ENCODE measurements around the gene CKAP5.
"Not testable (repeated sequence)": the region's sequence is repeated elsewhere in the genome, so short reads cannot be mapped to it uniquely, and the experiment has no call there.

The CKAP5 gene

DNA sequence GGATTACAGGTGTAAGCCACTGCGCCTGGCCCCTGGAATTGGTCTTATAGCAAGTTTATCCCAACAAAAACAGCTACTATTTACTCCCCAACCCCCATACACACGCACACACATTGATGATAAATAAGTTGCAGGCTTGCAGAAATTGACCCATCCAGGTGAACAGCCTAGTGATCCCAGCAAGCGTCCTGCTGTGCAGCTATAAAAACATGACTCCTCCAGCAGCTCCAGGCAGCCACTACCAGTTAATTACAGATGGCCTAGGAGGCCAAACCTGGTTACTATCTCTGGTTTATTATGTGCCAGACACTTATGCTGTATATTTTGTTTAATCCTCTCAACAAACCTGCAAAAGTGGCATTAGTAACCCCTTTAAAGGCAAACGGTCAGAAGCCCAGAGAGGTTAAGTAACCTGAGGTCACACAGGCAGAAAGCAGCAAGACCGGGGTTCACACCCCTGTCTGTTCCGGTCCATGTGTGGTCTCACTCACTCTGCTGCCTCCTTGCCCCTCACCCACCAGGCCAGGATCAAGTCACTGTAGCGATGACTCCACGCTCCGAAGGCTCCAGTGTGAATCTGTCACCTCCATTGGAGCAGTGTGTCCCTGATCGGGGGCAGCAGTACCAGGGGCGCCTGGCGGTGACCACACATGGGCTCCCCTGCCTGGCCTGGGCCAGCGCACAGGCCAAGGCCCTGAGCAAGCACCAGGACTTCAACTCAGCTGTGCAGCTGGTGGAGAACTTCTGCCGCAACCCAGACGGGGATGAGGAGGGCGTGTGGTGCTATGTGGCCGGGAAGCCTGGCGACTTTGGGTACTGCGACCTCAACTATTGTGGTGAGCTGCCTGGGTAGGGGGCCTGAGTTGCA lies 120.5 kb downstream of the CKAP5 start:
- DNase-seq: no peak

GRCh38 chr11:46724088-46724487 lies 122.0 kb downstream of the CKAP5 start:
- no peak for DNase-seq

GRCh38 chr11:46723359-46723680 lies 122.8 kb downstream of the CKAP5 start:
- DNase-seq: no peak

GRCh38 chr11:46722566-46723358 lies 123.3 kb downstream of the CKAP5 start:
- DNase-seq: no peak

GRCh38 chr11:46721286-46721685 lies 124.8 kb downstream of the CKAP5 start:
- DNase-seq: no peak

GRCh38 chr11:46719543-46720218 lies 126.4 kb downstream of the CKAP5 start:
- DNase-seq: no peak

- no peak for DNase-seq
These were observed 127.0 kb downstream of the CKAP5 start, which contains the start of gene F2 for GRCh38 chr11:46719048-46719542. F2 (plus strand) TSS chr11:46719213; CDS start chr11:46719236, 23 bp downstream.

GRCh38 chr11:46718155-46719019 lies 127.7 kb downstream of the CKAP5 start:
- DNase-seq: no peak

DNA sequence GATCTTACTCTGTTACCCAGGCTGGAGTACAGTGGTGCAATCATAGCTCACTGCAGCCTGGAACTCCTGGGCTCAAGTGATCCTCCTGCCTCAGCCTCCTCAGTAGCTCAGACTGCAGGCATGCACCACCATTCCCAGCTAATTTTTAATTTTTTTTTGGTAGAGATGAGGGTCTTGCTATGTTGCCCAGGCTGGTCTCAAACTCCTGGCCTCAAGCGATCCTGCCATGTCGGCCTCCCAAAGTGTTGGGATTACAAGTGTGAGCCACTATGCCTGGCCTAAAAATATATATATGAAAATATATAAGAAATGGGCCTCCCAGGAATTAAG lies 128.3 kb downstream of the CKAP5 start:
- DNase-seq: not testable (repeated sequence)

- DNase-seq: no peak
These were observed 133.1 kb downstream of the CKAP5 start for GRCh38 chr11:46712874-46713576.

DNA sequence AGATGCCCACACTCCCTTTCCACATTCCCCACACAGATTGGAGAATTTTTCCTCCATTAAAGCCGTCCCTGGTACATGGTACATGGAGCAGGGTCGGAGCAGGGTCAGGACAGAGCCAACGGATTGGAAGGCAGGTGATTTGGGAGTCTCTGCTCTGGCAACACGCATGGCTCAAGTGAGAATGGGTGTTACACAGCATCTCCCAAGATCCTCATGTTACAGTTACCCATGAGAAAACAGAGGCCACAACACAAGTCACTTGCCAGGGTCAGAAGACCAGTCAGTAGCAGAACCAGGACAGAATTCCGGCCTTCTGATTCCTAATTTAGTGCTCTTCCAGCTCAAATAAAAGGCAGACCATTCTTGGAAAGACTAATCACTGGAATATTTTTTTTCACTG lies 134.8 kb downstream of the CKAP5 start:
- DNase-seq: no peak

- DNase-seq: no peak
These were observed 135.2 kb downstream of the CKAP5 start for GRCh38 chr11:46710821-46711269.

- DNase-seq: not testable (repeated sequence)
These were observed 136.7 kb downstream of the CKAP5 start for GRCh38 chr11:46709351-46709750.

GRCh38 chr11:46706886-46707285 lies 139.2 kb downstream of the CKAP5 start:
- DNase-seq: no peak

DNA sequence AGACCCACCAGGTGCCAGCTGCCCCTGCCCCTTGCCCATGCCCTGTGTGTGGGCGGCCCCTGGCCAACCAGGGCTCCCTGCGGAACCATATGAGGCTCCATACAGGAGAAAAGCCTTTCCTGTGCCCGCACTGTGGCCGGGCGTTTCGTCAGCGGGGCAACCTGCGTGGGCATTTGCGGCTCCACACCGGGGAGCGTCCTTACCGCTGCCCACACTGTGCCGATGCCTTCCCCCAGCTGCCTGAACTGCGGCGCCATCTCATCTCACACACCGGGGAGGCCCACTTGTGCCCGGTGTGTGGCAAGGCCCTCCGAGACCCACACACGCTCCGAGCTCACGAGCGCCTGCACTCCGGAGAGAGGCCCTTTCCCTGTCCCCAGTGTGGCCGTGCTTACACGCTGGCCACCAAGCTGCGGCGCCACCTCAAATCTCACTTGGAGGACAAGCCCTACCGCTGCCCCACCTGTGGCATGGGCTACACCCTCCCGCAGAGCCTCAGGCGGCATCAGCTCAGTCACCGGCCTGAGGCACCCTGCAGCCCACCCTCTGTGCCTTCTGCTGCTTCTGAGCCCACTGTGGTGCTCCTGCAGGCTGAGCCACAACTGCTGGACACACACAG lies 140.9 kb downstream of the CKAP5 start:
- DNase-seq: no peak

DNA sequence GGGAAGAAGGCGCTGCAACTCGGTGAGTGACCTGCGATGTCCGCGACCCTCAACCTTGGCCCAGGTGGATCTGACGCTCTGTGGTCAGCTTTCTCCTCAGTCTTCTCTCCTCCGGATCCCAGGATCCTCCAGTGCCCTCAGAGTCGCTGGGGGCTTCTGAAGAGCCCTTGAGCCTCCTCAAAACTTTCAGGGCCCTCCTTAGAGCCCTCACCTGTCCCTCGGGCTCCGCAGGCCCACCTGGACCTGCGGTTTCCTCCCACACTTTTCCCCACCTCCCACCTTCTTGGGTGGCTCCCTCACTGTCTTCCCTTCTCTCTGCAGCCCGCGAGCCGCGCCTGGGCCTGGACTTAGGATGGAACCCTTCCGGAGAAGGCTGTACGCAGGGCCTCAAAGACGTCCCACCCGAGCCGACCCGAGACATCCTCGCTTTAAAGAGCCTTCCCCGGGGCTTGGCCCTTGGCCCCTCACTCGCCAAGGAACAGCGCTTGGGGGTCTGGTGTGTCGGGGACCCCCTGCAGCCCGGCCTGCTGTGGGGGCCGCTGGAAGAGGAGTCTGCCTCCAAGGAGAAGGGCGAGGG lies 144.9 kb downstream of the CKAP5 start:
- no peak for DNase-seq

- DNase-seq: peak; percentile 98
These were observed 145.6 kb downstream of the CKAP5 start, which contains the start of the genes ARHGAP1 and ZNF408 for GRCh38 chr11:46700241-46701077. ARHGAP1 (minus strand) TSS chr11:46700619; CDS start chr11:46696107, 4,512 bp downstream. ZNF408 (plus strand) TSS chr11:46701031; CDS start chr11:46701048, 17 bp downstream.

GRCh38 chr11:46698597-46698996 lies 147.5 kb downstream of the CKAP5 start:
- DNase-seq: no peak

- DNase-seq: no peak
These were observed 148.4 kb downstream of the CKAP5 start for GRCh38 chr11:46697723-46698122.

DNA sequence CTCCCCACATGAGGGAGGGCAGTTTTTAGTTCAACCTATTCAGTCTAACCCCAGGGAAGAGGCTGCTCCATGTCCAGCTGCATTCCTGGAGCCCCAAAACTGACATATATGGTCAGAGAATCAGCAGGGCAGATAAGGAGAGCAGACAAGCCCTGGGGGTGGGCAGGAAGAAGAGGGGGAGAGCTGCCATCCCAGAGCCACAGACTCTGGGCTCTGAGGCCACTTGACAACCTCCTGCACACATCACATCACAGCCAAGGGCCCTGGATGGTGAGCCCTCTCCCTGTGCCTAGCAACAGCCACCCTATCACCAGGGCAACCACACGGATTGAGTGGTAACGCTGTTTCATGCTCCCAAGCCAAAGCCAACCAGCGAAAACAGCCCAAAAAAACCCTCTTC lies 148.8 kb downstream of the CKAP5 start:
- no peak for DNase-seq

Data from NCI-H748 treated with DMSO at 0.1 percent for 48 hours (cell line).